Breast epithelium (tissue), 3 donors: ENCODE results near the gene CNKSR3.

Experiments used
- POLR2A ChIP-seq: fragments of 450-650 bp; IDR thresholded peaks from one replicate; pipeline ENCODE4 v1.6.1; 2016; ENCODE audit warnings: antibody characterized with exemption, mild to moderate bottlenecking, moderate library complexity
- POLR2AphosphoS5 ChIP-seq, 3 donors: sonication (generic); formaldehyde crosslinking; IDR thresholded peaks; one replicate each; pipeline ENCODE4 v1.6.1; 2017; ENCODE audit warnings: antibody characterized with exemption in 3 of 3
- TF ChIP-seq, protein P1 (sequence below), 3 donors: fragments of 450-650 bp; IDR thresholded peaks; one replicate each; pipeline ENCODE4 v1.5.1; 2016 to 2017; ENCODE audit warnings: antibody characterized with exemption in 3 of 3, mild to moderate bottlenecking in 3 of 3, moderate library complexity in 3 of 3

GRCh38 chr6:154532426-154532825, 21.9 kb upstream of the CNKSR3 start:
- TF ChIP-seq, protein P1, sequence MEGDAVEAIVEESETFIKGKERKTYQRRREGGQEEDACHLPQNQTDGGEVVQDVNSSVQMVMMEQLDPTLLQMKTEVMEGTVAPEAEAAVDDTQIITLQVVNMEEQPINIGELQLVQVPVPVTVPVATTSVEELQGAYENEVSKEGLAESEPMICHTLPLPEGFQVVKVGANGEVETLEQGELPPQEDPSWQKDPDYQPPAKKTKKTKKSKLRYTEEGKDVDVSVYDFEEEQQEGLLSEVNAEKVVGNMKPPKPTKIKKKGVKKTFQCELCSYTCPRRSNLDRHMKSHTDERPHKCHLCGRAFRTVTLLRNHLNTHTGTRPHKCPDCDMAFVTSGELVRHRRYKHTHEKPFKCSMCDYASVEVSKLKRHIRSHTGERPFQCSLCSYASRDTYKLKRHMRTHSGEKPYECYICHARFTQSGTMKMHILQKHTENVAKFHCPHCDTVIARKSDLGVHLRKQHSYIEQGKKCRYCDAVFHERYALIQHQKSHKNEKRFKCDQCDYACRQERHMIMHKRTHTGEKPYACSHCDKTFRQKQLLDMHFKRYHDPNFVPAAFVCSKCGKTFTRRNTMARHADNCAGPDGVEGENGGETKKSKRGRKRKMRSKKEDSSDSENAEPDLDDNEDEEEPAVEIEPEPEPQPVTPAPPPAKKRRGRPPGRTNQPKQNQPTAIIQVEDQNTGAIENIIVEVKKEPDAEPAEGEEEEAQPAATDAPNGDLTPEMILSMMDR (IDR thresholded peaks at IDR 0.05) = no peak
- TF ChIP-seq POLR2AphosphoS5 (IDR thresholded peaks at IDR 0.05) = no peak
- TF ChIP-seq POLR2A = no peak
